IPS-20b (cell line): ENCODE data around the gene VSTM2L.

Source experiments
- H3K27ac ChIP-seq: one replicate; pipeline ENCODE4 v1.5.1; 2013; ENCODE audit warnings: low read length
- H3K27me3 ChIP-seq: 2 replicates; pipeline ENCODE4 v1.6.1; 2013; ENCODE audit warnings: mild to moderate bottlenecking, low read length, inconsistent platforms; ENCODE audit not compliant: insufficient read depth
- H3K36me3 ChIP-seq: 2 replicates; pipeline ENCODE4 v1.6.1; 2013; ENCODE audit warnings: low read depth, mild to moderate bottlenecking, inconsistent platforms, low read length, moderate library complexity; ENCODE audit not compliant: insufficient read depth
- H3K4me1 ChIP-seq: 2 replicates; pipeline ENCODE4 v1.6.1; 2013; ENCODE audit warnings: mild to moderate bottlenecking, control low read depth, inconsistent platforms, low read length, moderate library complexity; ENCODE audit not compliant: insufficient read depth
- H3K4me3 ChIP-seq: 2 replicates; pipeline ENCODE4 v1.5.1; 2013; ENCODE audit warnings: mild to moderate bottlenecking, low read length, inconsistent platforms
- H3K9ac ChIP-seq: 2 replicates; pipeline ENCODE4 v1.6.1; 2013; ENCODE audit warnings: low read depth, mild to moderate bottlenecking, inconsistent platforms, low read length, moderate library complexity
- H3K9me3 ChIP-seq: 2 replicates; pipeline ENCODE4 v1.6.1; 2013; ENCODE audit warnings: mild to moderate bottlenecking, low read depth, low read length, inconsistent platforms; ENCODE audit not compliant: insufficient read depth

The VSTM2L gene

DNA sequence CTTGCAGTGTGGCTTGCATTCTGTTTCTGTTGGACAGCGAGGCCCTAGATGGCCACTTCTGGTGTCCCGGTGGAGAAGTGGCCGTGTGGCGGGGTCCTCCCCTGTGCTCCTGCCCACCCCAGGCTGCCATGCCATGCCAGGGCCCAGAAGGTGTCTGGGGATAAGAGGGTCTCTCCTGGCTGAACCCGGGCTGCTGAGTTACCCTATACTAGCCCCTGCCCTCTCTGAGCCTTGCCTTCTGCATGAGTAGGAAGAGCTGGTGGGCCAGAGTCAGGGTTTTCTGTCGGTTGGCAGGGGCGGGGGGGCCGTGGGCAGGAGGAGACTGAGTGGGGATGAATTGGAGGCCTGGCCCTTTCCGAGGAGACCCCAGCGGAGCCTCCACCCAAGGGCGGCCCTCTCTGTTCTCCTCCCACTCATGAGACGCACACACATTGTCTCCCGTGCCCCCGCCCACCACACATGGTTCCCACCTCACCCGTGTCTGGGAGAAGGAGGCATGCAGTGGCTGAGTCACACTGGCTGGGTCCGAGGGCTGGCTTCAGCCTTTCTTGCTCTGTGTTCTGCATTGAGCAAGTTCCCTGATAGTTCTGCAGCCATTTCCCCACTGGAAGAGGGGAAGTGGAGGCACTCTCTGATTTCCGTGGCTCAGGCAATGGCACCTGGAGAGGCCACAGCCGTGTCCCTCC lies 24.6 kb downstream of the VSTM2L start:
- Histone ChIP-seq H3K9me3 (no peaks in the 10 kb centered on the region), H3K36me3 (no peaks in the 10 kb centered on the region), H3K27ac (no peak overlapping the region), H3K9ac (no peak overlapping the region), H3K4me1 (no peaks in the 10 kb centered on the region), H3K27me3 (no peaks in the 10 kb centered on the region), H3K4me3 (no peak overlapping the region)

DNA sequence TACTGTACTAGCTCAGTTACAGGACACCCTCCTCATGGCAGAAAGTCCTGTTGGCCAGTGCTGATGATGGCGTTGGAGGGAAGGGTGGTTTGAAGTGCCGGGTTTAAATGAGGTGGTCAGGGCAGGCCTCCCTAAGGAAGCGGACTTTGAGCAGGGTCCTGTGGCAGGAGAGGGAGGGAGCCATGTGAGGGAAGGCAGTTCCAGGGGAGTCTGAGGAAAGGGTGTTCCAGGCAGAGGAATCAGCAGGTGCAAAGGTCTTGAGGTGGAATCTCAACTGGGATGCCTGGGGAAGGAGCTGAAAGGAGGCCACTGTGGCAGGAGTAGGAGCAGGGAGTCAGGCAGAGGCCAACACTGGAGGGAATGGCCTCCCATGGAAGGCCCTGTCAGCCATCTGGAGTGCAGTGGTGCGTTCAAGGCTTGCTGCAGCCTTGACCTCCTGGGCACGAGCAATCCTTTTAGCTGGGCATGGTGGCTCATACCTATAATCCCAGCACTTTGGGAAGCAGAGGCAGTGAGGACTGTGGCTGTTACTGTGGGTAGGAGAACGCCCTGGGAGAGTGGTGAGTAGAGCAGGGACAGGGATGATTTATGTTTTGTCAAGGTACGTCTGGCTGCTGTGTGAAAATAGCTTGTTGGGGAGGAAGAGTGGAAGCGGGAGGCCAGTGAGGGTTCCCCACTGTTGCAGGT lies 26.2 kb downstream of the VSTM2L start:
- Histone ChIP-seq H3K36me3 (no peaks in the 10 kb centered on the region), H3K9me3 (no peaks in the 10 kb centered on the region), H3K9ac (no peak overlapping the region), H3K4me1 (peaks cover 10% of the 10 kb centered on the region), H3K27me3 (no peaks in the 10 kb centered on the region), H3K4me3 (no peak overlapping the region), H3K27ac (no peak overlapping the region)

DNA sequence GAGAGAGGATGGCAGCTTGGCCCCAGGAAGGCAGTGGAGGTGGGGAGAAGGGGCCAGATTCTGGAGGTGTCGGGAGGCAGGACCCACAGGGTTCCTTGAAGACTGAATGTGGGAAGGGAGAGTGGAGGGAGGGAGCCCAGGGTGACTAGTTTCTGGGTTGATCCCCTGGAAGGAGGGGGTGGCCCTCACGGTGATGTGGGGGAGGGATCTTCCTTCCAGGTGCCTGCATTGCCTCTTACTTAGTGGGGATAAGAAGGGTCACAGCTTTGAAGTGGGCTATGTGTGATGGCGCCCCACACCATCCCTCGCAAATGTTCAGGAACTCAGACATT lies 26.7 kb downstream of the VSTM2L start:
- Histone ChIP-seq H3K27me3 (no peaks in the 10 kb centered on the region), H3K9me3 (no peaks in the 10 kb centered on the region), H3K36me3 (no peaks in the 10 kb centered on the region), H3K9ac (no peak overlapping the region), H3K4me1 (peaks cover 10% of the 10 kb centered on the region), H3K4me3 (no peak overlapping the region), H3K27ac (no peak overlapping the region)

DNA sequence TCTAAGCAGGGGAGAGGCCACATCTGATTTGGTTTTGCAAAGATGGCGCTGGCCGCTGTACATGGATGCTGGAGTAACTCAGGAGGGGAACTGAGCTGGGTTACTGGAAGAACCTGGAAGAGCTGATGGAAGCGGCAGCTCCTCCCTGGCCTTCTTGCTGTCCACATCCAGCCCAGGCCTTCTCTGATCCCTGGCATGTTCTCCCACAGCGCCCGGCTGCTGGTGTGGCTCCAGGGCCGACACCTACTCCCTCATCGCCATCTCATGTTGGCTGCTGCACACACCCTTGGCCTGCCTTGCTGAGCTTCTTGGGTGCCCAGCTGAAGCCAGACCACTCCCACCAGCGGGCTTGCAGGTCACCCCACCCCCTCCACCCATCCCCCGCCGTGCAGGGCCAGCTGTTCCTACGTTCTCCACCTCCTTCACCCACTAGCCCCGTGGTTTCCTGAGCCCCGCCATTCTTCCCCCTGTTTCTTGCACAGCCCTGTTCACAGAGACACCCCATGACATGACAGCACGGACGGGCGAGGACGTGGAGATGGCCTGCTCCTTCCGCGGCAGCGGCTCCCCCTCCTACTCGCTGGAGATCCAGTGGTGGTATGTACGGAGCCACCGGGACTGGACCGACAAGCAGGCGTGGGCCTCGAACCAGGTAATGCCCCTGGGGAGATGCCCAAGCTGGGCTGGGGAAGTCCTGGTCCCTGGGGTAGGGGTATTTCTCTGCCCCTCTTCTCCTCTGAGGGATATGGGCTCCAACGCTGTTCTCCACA lies 28.4 kb downstream of the VSTM2L start:
- Histone ChIP-seq H3K9ac (no peak overlapping the region), H3K36me3 (no peaks in the 10 kb centered on the region), H3K4me1 (peaks cover 10% of the 10 kb centered on the region), H3K9me3 (no peaks in the 10 kb centered on the region), H3K27me3 (no peaks in the 10 kb centered on the region), H3K4me3 (no peak overlapping the region), H3K27ac (no peak overlapping the region)

DNA sequence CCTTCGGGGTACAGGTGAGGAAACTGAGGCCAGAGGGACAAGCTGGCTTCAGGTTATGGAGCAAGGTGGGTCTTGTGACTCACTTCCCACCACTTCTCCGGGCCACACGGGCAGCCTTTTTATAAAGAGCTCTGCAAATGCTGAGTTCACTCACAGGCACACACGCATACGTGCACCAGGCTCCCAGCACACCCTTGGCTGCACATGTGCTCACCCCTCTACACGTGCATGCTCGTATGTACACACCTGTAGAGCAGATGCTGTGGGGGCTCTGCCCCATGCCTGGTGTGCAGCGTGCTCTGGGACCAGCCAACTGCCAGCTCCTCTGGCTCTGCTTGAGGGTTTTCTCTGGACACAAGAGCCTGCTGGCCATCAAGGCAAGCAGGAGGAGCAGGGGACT lies 29.1 kb downstream of the VSTM2L start:
- Histone ChIP-seq H3K27me3 (no peaks in the 10 kb centered on the region), H3K4me3 (no peak overlapping the region), H3K27ac (no peak overlapping the region), H3K9me3 (no peaks in the 10 kb centered on the region), H3K4me1 (peaks cover 10% of the 10 kb centered on the region), H3K36me3 (no peaks in the 10 kb centered on the region), H3K9ac (no peak overlapping the region)

DNA sequence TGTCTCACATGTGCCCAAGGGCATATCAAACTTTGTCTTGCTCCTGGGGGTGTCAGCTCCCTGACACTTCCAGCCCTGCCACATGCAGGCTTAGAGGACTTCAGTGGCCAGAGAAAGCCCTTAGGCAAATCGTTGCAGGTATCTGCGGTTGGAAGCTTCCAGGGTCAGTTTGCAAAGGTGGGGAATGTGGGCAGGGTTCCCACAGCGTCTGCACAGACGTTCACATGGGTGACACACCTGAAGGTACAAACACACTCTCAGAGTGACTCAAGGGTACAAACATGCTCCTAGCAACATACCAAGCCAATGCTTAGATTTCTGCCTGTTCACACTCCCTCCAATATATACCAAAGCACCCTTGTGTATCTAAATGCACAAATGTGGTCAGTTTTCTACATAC lies 30.0 kb downstream of the VSTM2L start:
- Histone ChIP-seq H3K27ac (no peak overlapping the region), H3K9me3 (no peaks in the 10 kb centered on the region), H3K27me3 (no peaks in the 10 kb centered on the region), H3K4me3 (no peak overlapping the region; the same call in 1 of the 2 replicates), H3K4me1 (peaks cover 10% of the 10 kb centered on the region), H3K36me3 (no peaks in the 10 kb centered on the region), H3K9ac (no peak overlapping the region)

DNA sequence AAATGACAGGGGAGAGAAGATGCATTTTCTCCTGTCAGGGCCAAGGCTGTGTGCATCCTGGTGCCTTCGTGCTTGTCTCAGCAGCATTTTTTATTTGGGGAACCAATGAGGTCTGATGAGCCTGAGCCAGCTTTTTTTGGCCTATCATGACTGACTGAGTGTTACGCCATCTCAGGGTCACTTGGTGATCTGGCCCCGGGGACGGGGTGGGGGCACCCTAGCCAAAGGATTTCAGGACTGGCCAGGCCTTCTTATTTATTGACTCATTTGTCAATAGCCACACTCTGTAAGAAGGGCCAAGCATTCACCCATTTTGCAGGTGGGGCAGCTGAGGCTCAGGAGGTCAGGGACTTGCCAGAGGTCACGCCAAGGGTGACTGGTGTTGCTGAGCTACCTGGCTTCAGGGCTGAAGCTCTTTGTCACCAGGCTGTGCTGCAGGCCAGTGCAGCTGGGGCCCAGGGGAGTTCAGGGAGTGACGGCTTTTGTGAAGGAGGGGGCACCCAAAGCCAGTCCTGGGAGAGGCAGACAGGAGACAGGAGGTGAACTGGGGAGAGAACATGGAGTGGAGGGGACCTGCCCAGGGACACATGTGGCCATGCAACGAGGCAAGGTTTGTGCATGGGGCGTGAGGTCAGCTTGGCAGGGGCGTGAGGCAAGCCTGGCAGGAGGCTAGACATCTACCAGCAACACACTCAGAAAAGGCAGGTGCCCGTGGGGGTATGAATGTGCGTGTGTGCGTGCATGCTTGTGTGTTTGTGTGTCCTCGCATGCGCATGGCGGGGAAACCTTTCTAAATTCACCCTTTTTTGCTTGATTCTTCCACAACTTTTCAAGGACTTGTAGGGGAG lies 31.1 kb downstream of the VSTM2L start:
- Histone ChIP-seq H3K4me1 (peaks cover 10% of the 10 kb centered on the region), H3K9me3 (no peaks in the 10 kb centered on the region), H3K9ac (no peak overlapping the region), H3K27ac (no peak overlapping the region), H3K36me3 (no peaks in the 10 kb centered on the region), H3K4me3 (no peak overlapping the region; the same call in 1 of the 2 replicates), H3K27me3 (no peaks in the 10 kb centered on the region)

DNA sequence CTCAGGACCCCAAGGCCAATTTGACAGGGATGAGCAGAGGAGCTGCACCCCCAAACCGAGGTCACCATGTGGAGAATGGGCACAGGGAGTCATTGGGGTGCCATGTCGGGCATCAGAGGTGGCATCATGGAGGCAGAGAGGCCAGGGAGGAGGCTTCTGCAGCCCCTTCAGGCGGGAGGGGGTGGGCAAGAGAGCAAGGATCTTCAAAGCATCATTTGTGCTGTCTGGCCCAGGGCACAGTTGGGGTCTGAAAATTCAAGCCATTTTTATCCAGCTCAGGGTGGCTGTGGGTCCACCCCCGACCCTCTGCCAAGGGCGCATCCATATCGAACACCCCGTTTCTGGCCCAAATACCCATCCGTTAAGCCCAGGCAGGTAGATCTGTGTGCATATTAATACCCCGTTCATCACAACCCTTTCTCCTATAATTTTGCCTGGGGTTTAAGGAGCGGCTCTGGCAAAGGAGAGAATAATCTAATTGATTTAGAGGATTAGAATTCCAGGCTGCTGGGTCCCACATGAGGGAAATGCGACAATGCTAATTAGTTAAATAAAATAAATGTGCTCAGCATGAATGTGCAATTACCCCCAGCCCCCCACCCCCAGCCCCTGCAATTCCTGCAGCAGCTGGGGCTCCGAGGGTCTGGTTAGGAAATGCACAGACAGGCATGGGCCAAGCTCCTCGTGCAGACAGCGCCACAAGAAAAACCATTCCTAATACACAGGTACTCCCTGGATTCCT lies 31.9 kb downstream of the VSTM2L start:
- no peaks in the 10 kb centered on the region for H3K27me3 ChIP-seq
- no peaks in the 10 kb centered on the region for H3K36me3 ChIP-seq
- H3K9me3 ChIP-seq, result no peaks in the 10 kb centered on the region

DNA sequence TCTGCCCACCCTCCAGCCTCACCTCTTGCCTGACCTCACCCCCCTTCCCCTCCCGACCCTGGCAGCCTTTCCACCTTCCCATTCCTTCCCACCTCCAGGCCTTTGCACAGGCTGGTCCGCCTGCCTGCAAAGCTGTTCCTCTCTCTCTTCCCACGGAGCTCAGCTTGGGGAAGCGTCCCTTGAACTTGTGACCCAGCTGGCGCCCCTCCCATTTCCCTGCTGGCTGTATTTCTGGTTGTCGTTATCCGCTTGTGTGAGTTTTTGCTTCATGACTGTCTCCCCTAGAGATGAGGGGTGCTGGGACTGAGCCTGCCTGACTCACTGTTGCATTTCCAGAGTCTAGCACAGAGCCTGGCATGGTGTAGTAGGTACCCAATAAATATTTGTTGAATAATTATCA lies 32.5 kb downstream of the VSTM2L start:
- Histone ChIP-seq H3K27ac (no peak overlapping the region), H3K36me3 (no peaks in the 10 kb centered on the region), H3K4me1 (peaks cover 10% of the 10 kb centered on the region)

More for the DNA sequence above, 31.9 kb downstream of the VSTM2L start:
- Histone ChIP-seq H3K4me3 (no peak overlapping the region), H3K27ac (no peak overlapping the region), H3K4me1 (peaks cover 10% of the 10 kb centered on the region), H3K9ac (no peak overlapping the region)

DNA sequence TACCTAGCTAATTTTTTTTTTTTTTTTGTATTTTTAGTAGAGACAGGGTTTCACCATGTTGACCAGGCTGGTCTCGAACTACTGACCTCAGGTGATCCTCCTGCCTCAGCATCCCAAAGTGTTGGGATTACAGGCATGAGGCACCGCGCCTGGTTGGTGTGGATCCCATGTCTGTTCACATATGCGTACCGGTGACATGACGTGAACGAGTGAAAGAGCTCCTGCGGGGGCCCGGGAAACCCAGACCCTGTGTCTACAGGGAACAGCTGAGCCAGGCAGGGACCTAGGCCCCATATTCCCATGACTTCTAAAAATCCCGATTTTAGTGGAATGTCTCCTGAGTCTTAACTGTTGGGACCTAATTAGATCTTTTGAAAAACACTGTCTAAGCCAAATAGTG lies 33.1 kb downstream of the VSTM2L start:
- Histone ChIP-seq H3K36me3 (no peaks in the 10 kb centered on the region), H3K27me3 (no peaks in the 10 kb centered on the region), H3K4me3 (no peak overlapping the region), H3K4me1 (peaks cover 10% of the 10 kb centered on the region), H3K27ac (no peak overlapping the region), H3K9ac (no peak overlapping the region), H3K9me3 (no peaks in the 10 kb centered on the region)

More for the DNA sequence above, 32.5 kb downstream of the VSTM2L start:
- no peak overlapping the region for H3K4me3 ChIP-seq
- H3K9ac ChIP-seq, result no peak overlapping the region
- H3K9me3 ChIP-seq, result no peaks in the 10 kb centered on the region
- no peaks in the 10 kb centered on the region for H3K27me3 ChIP-seq

DNA sequence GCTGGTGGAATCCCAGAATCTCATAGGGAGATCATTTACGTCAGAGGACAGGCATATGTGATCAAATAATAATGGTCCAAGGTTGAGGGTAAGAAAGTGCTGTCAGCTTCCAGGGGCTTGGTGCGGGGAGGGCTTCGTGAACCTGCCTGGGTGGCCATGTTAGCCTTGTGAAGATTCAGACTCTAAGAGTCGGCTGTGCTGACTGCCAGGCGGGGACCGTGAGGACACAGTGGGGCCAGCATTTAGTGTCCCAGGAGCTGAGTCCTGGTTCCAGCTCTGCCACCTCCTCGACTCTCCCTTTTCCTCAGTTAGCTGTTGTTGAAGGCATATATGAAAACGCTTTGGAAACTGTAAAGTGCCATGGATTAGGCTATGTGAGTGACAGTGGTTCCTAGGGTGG lies 33.5 kb downstream of the VSTM2L start:
- no peaks in the 10 kb centered on the region for H3K36me3 ChIP-seq
- no peaks in the 10 kb centered on the region for H3K9me3 ChIP-seq
- H3K9ac ChIP-seq, result no peak overlapping the region
- no peak overlapping the region for H3K4me3 ChIP-seq
- peaks cover 10% of the 10 kb centered on the region for H3K4me1 ChIP-seq
- H3K27me3 ChIP-seq, result no peaks in the 10 kb centered on the region
- H3K27ac ChIP-seq, result no peak overlapping the region
